ENCODE data around the gene ATP5F1A.

The ATP5F1A gene

GRCh38 chr18:46097801-46098615 lies at the start of gene ATP5F1A:
Gene ATP5F1A (minus strand): TSS chr18:46098296. CDS start chr18:46098231, 65 bp downstream.
- Histone ChIP-seq H3K36me3 (ENCODE audit: insufficient read depth, low read length) (peaks cover 37% of the 10 kb centered on the region), H3K9me3 (ENCODE audit: low read length) (no peaks in the 10 kb centered on the region), H3K27ac (ENCODE audit: low read depth, low read length, poor library complexity, severe bottlenecking) (peak within 1 kb of the TSS; percentile 86), H3K4me2 (ENCODE audit: low read length) (peak within 1 kb of the TSS; percentile 92), H3K4me1 (ENCODE audit: insufficient read depth, low read length, severe bottlenecking) (peaks cover 30% of the 10 kb centered on the region), H3K27me3 (ENCODE audit: insufficient read depth, low read length) (no peaks in the 10 kb centered on the region), H3K79me2 (ENCODE audit: insufficient read depth, low read length) (peaks cover 47% of the 10 kb centered on the region), H3F3A (ENCODE audit: insufficient read depth, low read length) (no peaks in the 10 kb centered on the region), H2AFZ (ENCODE audit: low read length) (0 out of 2 replicates have a peak within 1 kb of the TSS, but pooled peaks have one; percentile 13), H4K20me1 (ENCODE audit: insufficient read depth, low read length) (peaks cover 2% of the 10 kb centered on the region; the same call in 1 of the 2 replicates), H3K4me3 (ENCODE audit: low read depth, low read length, poor library complexity, severe bottlenecking) (peak within 1 kb of the TSS; percentile 99), H3K9ac (ENCODE audit: low read length) (peak within 1 kb of the TSS; percentile 98), H3K9me2 (ENCODE audit: low read depth, low read length) (no peaks in the 10 kb centered on the region)
- no peak for TF ChIP-seq EZH2 (IDR thresholded peaks at IDR 0.05; ENCODE audit: borderline replicate concordance, low read length)
- TF ChIP-seq, protein P1, sequence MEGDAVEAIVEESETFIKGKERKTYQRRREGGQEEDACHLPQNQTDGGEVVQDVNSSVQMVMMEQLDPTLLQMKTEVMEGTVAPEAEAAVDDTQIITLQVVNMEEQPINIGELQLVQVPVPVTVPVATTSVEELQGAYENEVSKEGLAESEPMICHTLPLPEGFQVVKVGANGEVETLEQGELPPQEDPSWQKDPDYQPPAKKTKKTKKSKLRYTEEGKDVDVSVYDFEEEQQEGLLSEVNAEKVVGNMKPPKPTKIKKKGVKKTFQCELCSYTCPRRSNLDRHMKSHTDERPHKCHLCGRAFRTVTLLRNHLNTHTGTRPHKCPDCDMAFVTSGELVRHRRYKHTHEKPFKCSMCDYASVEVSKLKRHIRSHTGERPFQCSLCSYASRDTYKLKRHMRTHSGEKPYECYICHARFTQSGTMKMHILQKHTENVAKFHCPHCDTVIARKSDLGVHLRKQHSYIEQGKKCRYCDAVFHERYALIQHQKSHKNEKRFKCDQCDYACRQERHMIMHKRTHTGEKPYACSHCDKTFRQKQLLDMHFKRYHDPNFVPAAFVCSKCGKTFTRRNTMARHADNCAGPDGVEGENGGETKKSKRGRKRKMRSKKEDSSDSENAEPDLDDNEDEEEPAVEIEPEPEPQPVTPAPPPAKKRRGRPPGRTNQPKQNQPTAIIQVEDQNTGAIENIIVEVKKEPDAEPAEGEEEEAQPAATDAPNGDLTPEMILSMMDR (IDR thresholded peaks at IDR 0.05; ENCODE audit: low read length), result 0 out of 2 replicates have a peak, but pooled peaks have one; percentile 17

GRCh38 chr18:46141199-46141598 lies 43.1 kb upstream of the ATP5F1A start:
- no peaks in the 10 kb centered on the region for H4K20me1 ChIP-seq (ENCODE audit: insufficient read depth, low read length)
- no peaks in the 10 kb centered on the region for H3F3A ChIP-seq (ENCODE audit: insufficient read depth, low read length)
- TF ChIP-seq, protein P1 (IDR thresholded peaks at IDR 0.05; ENCODE audit: low read length), result no peak

GRCh38 chr18:46140173-46140572 lies 42.1 kb upstream of the ATP5F1A start:
- Histone ChIP-seq H3K36me3 (ENCODE audit: insufficient read depth, low read length) (no peaks in the 10 kb centered on the region), H3K4me2 (ENCODE audit: low read length) (no peak overlapping the region), H3K27me3 (ENCODE audit: insufficient read depth, low read length) (no peaks in the 10 kb centered on the region), H3K9ac (ENCODE audit: low read length) (no peak overlapping the region), H3K9me2 (ENCODE audit: low read depth, low read length) (no peaks in the 10 kb centered on the region), H3K4me1 (ENCODE audit: insufficient read depth, low read length, severe bottlenecking) (no peaks in the 10 kb centered on the region), H3K4me3 (ENCODE audit: low read depth, low read length, poor library complexity, severe bottlenecking) (no peak overlapping the region), H3K9me3 (ENCODE audit: low read length) (no peaks in the 10 kb centered on the region), H4K20me1 (ENCODE audit: insufficient read depth, low read length) (no peaks in the 10 kb centered on the region), H3F3A (ENCODE audit: insufficient read depth, low read length) (no peaks in the 10 kb centered on the region), H3K79me2 (ENCODE audit: insufficient read depth, low read length) (no peaks in the 10 kb centered on the region), H3K27ac (ENCODE audit: low read depth, low read length, poor library complexity, severe bottlenecking) (no peak overlapping the region), H2AFZ (ENCODE audit: low read length) (no peak overlapping the region)
- TF ChIP-seq EZH2 (IDR thresholded peaks at IDR 0.05; ENCODE audit: borderline replicate concordance, low read length), result no peak
- TF ChIP-seq, protein P1 (IDR thresholded peaks at IDR 0.05; ENCODE audit: low read length), result no peak

More at GRCh38 chr18:46141199-46141598, 43.1 kb upstream of the ATP5F1A start:
- Histone ChIP-seq H3K79me2 (ENCODE audit: insufficient read depth, low read length) (no peaks in the 10 kb centered on the region), H3K9me2 (ENCODE audit: low read depth, low read length) (no peaks in the 10 kb centered on the region), H2AFZ (ENCODE audit: low read length) (no peak overlapping the region), H3K9ac (ENCODE audit: low read length) (no peak overlapping the region), H3K27ac (ENCODE audit: low read depth, low read length, poor library complexity, severe bottlenecking) (no peak overlapping the region), H3K4me3 (ENCODE audit: low read depth, low read length, poor library complexity, severe bottlenecking) (no peak overlapping the region), H3K4me1 (ENCODE audit: insufficient read depth, low read length, severe bottlenecking) (no peaks in the 10 kb centered on the region), H3K4me2 (ENCODE audit: low read length) (no peak overlapping the region), H3K9me3 (ENCODE audit: low read length) (no peaks in the 10 kb centered on the region), H3K36me3 (ENCODE audit: insufficient read depth, low read length) (no peaks in the 10 kb centered on the region), H3K27me3 (ENCODE audit: insufficient read depth, low read length) (no peaks in the 10 kb centered on the region)
